Spleen (tissue), 11 donors: ENCODE results near the gene MYRF. TPM values are rescaled to one million over a fixed set of nuclear protein-coding genes. Genes with fewer than 3 reads are reported as not detected.

ENCODE experiments used
- DNase-seq: peaks from one replicate; pipeline ENCODE4 v3.0.0-alpha.2; 2020
- H3K27ac ChIP-seq, 8 donors: fragments of 200-600 bp; sonication (generic) in 7 of 8; 1 replicate in 4 of 8; 2 replicates in 4 of 8; pipeline versions ENCODE4 v1.5.0 to v1.8.0; 2016 to 2021; ENCODE audit warnings: inconsistent platforms in 4 of 8, mild to moderate bottlenecking in 4 of 8, moderate library complexity in 1 of 8
- H3K27me3 ChIP-seq, 7 donors: fragments of 200-600 bp; sonication (generic) in 6 of 7; replicated peaks in 1 of 7; 1 replicate in 4 of 7; 2 replicates in 3 of 7; pipeline versions ENCODE4 v1.5.0 to v1.8.0; 2016 to 2021; ENCODE audit warnings: inconsistent platforms in 3 of 7, mild to moderate bottlenecking in 1 of 7
- H3K36me3 ChIP-seq, 6 donors: fragments of 200-600 bp; sonication (generic) in 5 of 6; 1 replicate in 4 of 6; 2 replicates in 2 of 6; pipeline versions ENCODE4 v1.5.0 to v1.8.0; 2016 to 2021; ENCODE audit warnings: inconsistent platforms in 2 of 6
- H3K4me1 ChIP-seq, 6 donors: fragments of 200-600 bp; sonication (generic) in 5 of 6; 1 replicate in 3 of 6; 2 replicates in 3 of 6; pipeline versions ENCODE4 v1.5.0 to v1.8.0; 2016 to 2021; ENCODE audit warnings: inconsistent platforms in 3 of 6
- H3K4me3 ChIP-seq, 8 donors: fragments of 200-600 bp; sonication (generic) in 7 of 8; 1 replicate in 4 of 8; 2 replicates in 4 of 8; pipeline versions ENCODE4 v1.5.0 to v1.8.0; 2016 to 2021; ENCODE audit warnings: inconsistent platforms in 4 of 8, mild to moderate bottlenecking in 4 of 8, moderate library complexity in 2 of 8
- H3K9me3 ChIP-seq, 8 donors: fragments of 200-600 bp; sonication (generic) in 7 of 8; 1 replicate in 4 of 8; 2 replicates in 4 of 8; pipeline versions ENCODE4 v1.5.0 to v1.8.0; 2016 to 2021; ENCODE audit warnings: inconsistent platforms in 4 of 8
- CTCF ChIP-seq, 11 experiments: fragments of 200-600 bp in 7 of 11; fragments of 450-650 bp in 4 of 11; sonication (generic) in 4 of 11; IDR thresholded peaks in 8 of 11; conservative IDR thresholded peaks in 3 of 11; 1 replicate in 7 of 11; 2 replicates in 4 of 11; pipeline versions ENCODE4 v1.4.0 to v1.8.0; 2016 to 2021; ENCODE audit warnings: antibody characterized with exemption in 11 of 11, inconsistent platforms in 4 of 11, mild to moderate bottlenecking in 1 of 11
- POLR2A ChIP-seq, 3 donors: fragments of 450-650 bp; IDR thresholded peaks; one replicate each; pipeline ENCODE4 v1.5.1; 2017; ENCODE audit warnings: antibody characterized with exemption in 3 of 3, mild to moderate bottlenecking in 1 of 3
- POLR2AphosphoS5 ChIP-seq, 3 donors: sonication (generic); formaldehyde crosslinking; IDR thresholded peaks; one replicate each; pipeline ENCODE4 v1.5.1; 2017; ENCODE audit warnings: antibody characterized with exemption in 3 of 3
- WGBS, 5 donors: extraction: QIAGEN DNeasy Blood & Tissue Kit in 3 of 5; methylation state at CpG; one replicate each; pipeline versions ENCODE4 v1.1.5 to v1.1.7; 2013 to 2018; 5-methylcytosine and 5-hydroxymethylcytosine counted together
- intact Hi-C: fragments of 100-400 bp; cut with DNase I; formaldehyde crosslinking; loops from one replicate; pipeline ENCODE4 v1.15.0; 2023; ENCODE audit warnings: low total_unique reads
- polyA plus RNA-seq, 3 donors: library from polyadenylated mRNA; stranded (reverse); fragments of 200-250 nt; gene quantifications; one replicate each; pipeline ENCODE4 v1.2.1, GENCODE V29; 2013
- total RNA-seq, 7 donors: library from RNA; depleted of rRNA in 3 of 7; stranded (reverse); fragments of >200 nt in 3 of 7; fragmentation: NEBNext Ultra II Directional in 4 of 7; extraction: Animal tissue kit (Norgen Biotek cat#: 25700) in 4 of 7; gene quantifications; one replicate each; pipeline versions ENCODE4 v1.1.0 to v1.2.1, GENCODE V29; 2016 to 2021
- donor health status: healthy with polysubstance abuse.
- donor health status: DM: no; HTN: no; CAD: no; lungs with moderate emphysema.
- donor health status: DM: no; HTN: no; CAD: no.
- donor health status: Bipolar disorder and iron deficiency.
- donor health status: healthy.
- donor health status: DM: no; HTN: no; CAD: no.
- donor health status: DM: yes; HTN: yes; CAD: no.

Gene MYRF
- total and polyA plus RNA-seq, 10 donors = 0.15 to 1.5 (median 0.55) TPM

GRCh38 chr11:61827571-61828378 lies 75.3 kb downstream of the MYRF start, which contains the start of gene FADS2:
Gene FADS2 (plus strand): TSS chr11:61828300. CDS start chr11:61828391, 91 bp downstream.
- WGBS, 5 donors = 1% methylated on average over 38 to 83 of the region's 83 CpGs
- H3K9me3 ChIP-seq = no peaks in the 10 kb centered on the region
- H3K36me3 ChIP-seq = no peaks in the 10 kb centered on the region
- intact Hi-C loops = no loop called here
- H3K27ac ChIP-seq = peak within 1 kb of the TSS in 7 of 8 donors; percentile 12 to 88 (median 71)
- H3K4me1 ChIP-seq = peaks cover 8 to 64% (median 29%) of the 10 kb centered on the region in 6 donors
- H3K4me3 ChIP-seq = peak within 1 kb of the TSS; percentile 45 to 75 (median 58)
- H3K27me3 ChIP-seq = peaks cover 0 to 28% (median 6%) of the 10 kb centered on the region in 7 donors
- peak; percentile 92 for DNase-seq
- TF ChIP-seq POLR2AphosphoS5 (IDR thresholded peaks at IDR 0.05) (peak in 2 of 3 donors; percentile 77 to 86), CTCF (IDR thresholded peaks at IDR 0.05 in 8 of 11, conservative IDR thresholded peaks at IDR 0.05 in 3 of 11) (peak in 1 of 11 experiments; percentile 30), POLR2A (IDR thresholded peaks at IDR 0.05) (no peak)

GRCh38 chr11:61828379-61828628 lies 75.9 kb downstream of the MYRF start:
- no peak for DNase-seq
- Histone ChIP-seq H3K4me1 (peaks cover 8 to 70% (median 29%) of the 10 kb centered on the region in 6 donors), H3K9me3 (no peaks in the 10 kb centered on the region), H3K27ac (peak overlapping the region in 7 of 8 donors; percentile 12 to 88 (median 71)), H3K27me3 (peaks cover 0 to 28% (median 6%) of the 10 kb centered on the region in 7 donors), H3K4me3 (peak overlapping the region; percentile 45 to 75 (median 58)), H3K36me3 (no peaks in the 10 kb centered on the region)
- intact Hi-C loops = no loop called here
- 0 to 2% (median 1%) methylated on average over 7 to 16 of the region's 16 CpGs for WGBS, 5 donors
- TF ChIP-seq CTCF (IDR thresholded peaks at IDR 0.05 in 8 of 11, conservative IDR thresholded peaks at IDR 0.05 in 3 of 11) = no peak
- no peak for TF ChIP-seq POLR2AphosphoS5 (IDR thresholded peaks at IDR 0.05)
- TF ChIP-seq POLR2A (IDR thresholded peaks at IDR 0.05) = no peak

GRCh38 chr11:61828629-61829407 lies 76.4 kb downstream of the MYRF start:
- H3K27ac ChIP-seq = peak overlapping the region in 7 of 8 donors; percentile 12 to 88 (median 71)
- no peaks in the 10 kb centered on the region for H3K36me3 ChIP-seq
- intact Hi-C loops = no loop called here
- no peaks in the 10 kb centered on the region for H3K9me3 ChIP-seq
- H3K27me3 ChIP-seq = peaks cover 0 to 28% (median 6%) of the 10 kb centered on the region in 7 donors
- DNase-seq = no peak
- H3K4me3 ChIP-seq = peak overlapping the region; percentile 45 to 75 (median 58)
- peaks cover 8 to 75% (median 29%) of the 10 kb centered on the region in 6 donors for H3K4me1 ChIP-seq
- TF ChIP-seq CTCF (IDR thresholded peaks at IDR 0.05 in 8 of 11, conservative IDR thresholded peaks at IDR 0.05 in 3 of 11) (peak in 6 of 11 experiments; percentile 17 to 68 (median 46)), POLR2AphosphoS5 (IDR thresholded peaks at IDR 0.05) (peak in 2 of 3 donors; percentile 8 to 42), POLR2A (IDR thresholded peaks at IDR 0.05) (no peak)
- WGBS, 5 donors = 2 to 5% (median 2%) methylated on average over 24 to 55 of the region's 55 CpGs
